Activated CD4-positive, alpha-beta T cell treated with anti-CD3 and anti-CD28 coated beads, Interleukin-2, amount 10 ng/mL, durations not matched to agents 24 days and 14 days (primary cell): Measurements from ENCODE around the gene ADCY3. TPM values are rescaled to one million over a fixed set of nuclear protein-coding genes. Genes with fewer than 3 reads are reported as not detected.

Experiments
- DNase-seq: peaks from one replicate; pipeline ENCODE4 v3.0.0; 2022
- H3K27ac Mint-ChIP-seq: one replicate; pipeline ENCODE4 v1.8.0; 2022; ENCODE audit warnings: mild to moderate bottlenecking, mixed read lengths
- H3K27me3 Mint-ChIP-seq: one replicate; pipeline ENCODE4 v1.8.0; 2022; ENCODE audit warnings: mixed read lengths
- H3K36me3 Mint-ChIP-seq: one replicate; pipeline ENCODE4 v1.8.0; 2022; ENCODE audit warnings: low read depth, mild to moderate bottlenecking, mixed read lengths
- H3K4me1 Mint-ChIP-seq: one replicate; pipeline ENCODE4 v1.8.0; 2021; ENCODE audit warnings: mixed read lengths
- H3K4me3 Mint-ChIP-seq: one replicate; pipeline ENCODE4 v1.8.0; 2022; ENCODE audit warnings: mild to moderate bottlenecking, moderate library complexity, mixed read lengths
- H3K9me3 Mint-ChIP-seq: one replicate; pipeline ENCODE4 v1.8.0; 2021; ENCODE audit warnings: mixed read lengths
- intact Hi-C: fragments of 100-400 bp; cut with micrococcal nuclease; formaldehyde crosslinking; loops from one replicate; pipeline ENCODE4 v1.15.1; 2023
- total RNA-seq: library from RNA; stranded (reverse); gene quantifications from 2 replicates; pipeline ENCODE4 v1.2.3, GENCODE V29; 2022

The ADCY3 gene
- total RNA-seq, 1 donor from 2014 or later: 108 TPM

GRCh38 chr2:24939353-24939752, 19.3 kb upstream of the ADCY3 start:
- Mint-ChIP-seq H3K36me3 (peaks cover 1% of the 10 kb centered on the region), H3K4me3 (no peak overlapping the region), H3K4me1 (no peaks in the 10 kb centered on the region), H3K27me3 (peaks cover 3% of the 10 kb centered on the region), H3K27ac (no peak overlapping the region), H3K9me3 (no peaks in the 10 kb centered on the region)
- intact Hi-C loops: no loop called here
- DNase-seq: no peak

- Mint-ChIP-seq H3K36me3 (no peaks in the 10 kb centered on the region), H3K4me1 (no peaks in the 10 kb centered on the region), H3K27ac (no peak overlapping the region), H3K4me3 (no peak overlapping the region), H3K9me3 (no peaks in the 10 kb centered on the region), H3K27me3 (peaks cover 8% of the 10 kb centered on the region)
- no peak for DNase-seq
- intact Hi-C loops: no loop called here
These were observed 17.2 kb upstream of the ADCY3 start for GRCh38 chr2:24937236-24937635.

GRCh38 chr2:24935145-24935544, 15.1 kb upstream of the ADCY3 start:
- Mint-ChIP-seq H3K4me1 (peaks cover 5% of the 10 kb centered on the region), H3K27ac (no peak overlapping the region), H3K27me3 (peaks cover 12% of the 10 kb centered on the region), H3K4me3 (no peak overlapping the region), H3K36me3 (no peaks in the 10 kb centered on the region), H3K9me3 (no peaks in the 10 kb centered on the region)
- DNase-seq: no peak
- intact Hi-C loops: no loop called here

GRCh38 chr2:24932715-24933114, 12.7 kb upstream of the ADCY3 start:
- Mint-ChIP-seq H3K36me3 (no peaks in the 10 kb centered on the region), H3K27me3 (peaks cover 10% of the 10 kb centered on the region), H3K9me3 (no peaks in the 10 kb centered on the region), H3K4me1 (peaks cover 5% of the 10 kb centered on the region), H3K27ac (no peak overlapping the region), H3K4me3 (no peak overlapping the region)
- intact Hi-C loops: no loop called here
- DNase-seq: no peak

GRCh38 chr2:24930768-24931167, 10.7 kb upstream of the ADCY3 start:
- Mint-ChIP-seq H3K36me3 (no peaks in the 10 kb centered on the region), H3K27me3 (peaks cover 10% of the 10 kb centered on the region), H3K4me1 (peaks cover 5% of the 10 kb centered on the region), H3K4me3 (no peak overlapping the region), H3K9me3 (no peaks in the 10 kb centered on the region), H3K27ac (no peak overlapping the region)
- intact Hi-C loops: no loop called here
- DNase-seq: no peak

- Mint-ChIP-seq H3K27ac (no peak overlapping the region), H3K36me3 (no peaks in the 10 kb centered on the region), H3K9me3 (no peaks in the 10 kb centered on the region), H3K27me3 (peaks cover 10% of the 10 kb centered on the region), H3K4me3 (no peak overlapping the region), H3K4me1 (peaks cover 5% of the 10 kb centered on the region)
- intact Hi-C loops: no loop called here
- no peak for DNase-seq
These were observed 9.2 kb upstream of the ADCY3 start for GRCh38 chr2:24929230-24929629.

DNA sequence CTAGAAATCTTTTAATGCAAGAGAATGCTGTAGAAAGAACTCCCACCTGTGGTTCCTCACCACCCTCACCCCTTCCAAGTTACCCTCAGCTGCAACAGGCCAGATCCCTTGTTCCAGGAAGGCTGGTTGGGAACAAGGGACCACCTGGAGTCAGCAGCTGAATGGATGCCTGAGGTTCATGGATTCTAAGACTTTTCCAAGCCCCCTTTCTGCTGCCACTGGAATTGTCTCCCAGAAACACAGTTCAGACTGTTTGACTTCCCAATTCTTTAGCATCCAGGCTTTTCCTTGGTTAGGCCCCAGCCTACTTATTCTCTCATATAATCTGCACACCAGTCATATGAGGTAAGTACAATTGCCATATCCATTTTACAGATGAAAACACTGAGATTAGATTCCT, 8.0 kb upstream of the ADCY3 start:
- Mint-ChIP-seq H3K36me3 (no peaks in the 10 kb centered on the region), H3K27ac (no peak overlapping the region), H3K9me3 (no peaks in the 10 kb centered on the region), H3K4me1 (peaks cover 5% of the 10 kb centered on the region), H3K4me3 (no peak overlapping the region), H3K27me3 (peaks cover 12% of the 10 kb centered on the region)
- no peak for DNase-seq
- intact Hi-C loops: no loop called here

DNA sequence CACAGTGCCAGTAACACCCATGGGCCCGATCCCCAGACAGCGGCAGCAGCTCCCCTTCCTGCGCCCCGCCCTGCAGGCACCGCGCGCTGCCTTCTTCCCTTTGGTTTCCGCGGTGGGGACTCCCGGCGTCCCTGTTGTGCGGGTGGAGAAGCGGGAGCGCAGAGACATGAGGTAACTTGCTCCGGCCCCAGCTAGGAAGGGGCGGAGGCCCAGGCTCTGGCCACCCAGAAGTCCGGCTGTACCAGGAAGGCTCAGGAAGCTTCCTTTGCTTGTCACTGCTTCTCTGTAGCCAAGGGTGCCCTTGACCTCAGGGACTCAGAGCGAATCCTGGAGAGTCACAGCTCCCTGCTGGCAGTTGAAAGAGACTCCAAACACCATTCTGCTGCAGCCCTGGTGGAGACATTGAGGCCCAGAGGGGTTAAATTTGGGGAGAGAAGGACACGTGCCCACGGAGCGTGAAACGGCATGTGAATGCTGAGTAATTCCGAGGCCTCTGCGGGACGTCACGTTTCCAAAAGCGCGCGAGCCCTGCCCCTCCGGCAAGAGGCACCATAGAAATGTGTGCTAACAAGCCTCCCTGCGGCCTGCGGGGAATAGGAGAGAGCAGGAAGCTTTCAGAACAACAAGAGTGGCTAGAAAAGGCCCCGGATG, 6.7 kb upstream of the ADCY3 start:
- H3K9me3 Mint-ChIP-seq: no peaks in the 10 kb centered on the region
- H3K4me3 Mint-ChIP-seq: peak overlapping the region; percentile 24
- peak; percentile 72 for DNase-seq
- H3K36me3 Mint-ChIP-seq: no peaks in the 10 kb centered on the region
- H3K27ac Mint-ChIP-seq: no peak overlapping the region
- H3K4me1 Mint-ChIP-seq: peaks cover 5% of the 10 kb centered on the region
- peaks cover 4% of the 10 kb centered on the region for H3K27me3 Mint-ChIP-seq
- intact Hi-C loops: no loop called here

GRCh38 chr2:24926220-24926601, 6.2 kb upstream of the ADCY3 start:
- intact Hi-C loops: no loop called here
- no peak overlapping the region for H3K4me3 Mint-ChIP-seq
- no peaks in the 10 kb centered on the region for H3K36me3 Mint-ChIP-seq
- H3K27ac Mint-ChIP-seq: no peak overlapping the region
- H3K9me3 Mint-ChIP-seq: no peaks in the 10 kb centered on the region
- H3K27me3 Mint-ChIP-seq: peaks cover 4% of the 10 kb centered on the region
- peaks cover 5% of the 10 kb centered on the region for H3K4me1 Mint-ChIP-seq
- DNase-seq: no peak

DNA sequence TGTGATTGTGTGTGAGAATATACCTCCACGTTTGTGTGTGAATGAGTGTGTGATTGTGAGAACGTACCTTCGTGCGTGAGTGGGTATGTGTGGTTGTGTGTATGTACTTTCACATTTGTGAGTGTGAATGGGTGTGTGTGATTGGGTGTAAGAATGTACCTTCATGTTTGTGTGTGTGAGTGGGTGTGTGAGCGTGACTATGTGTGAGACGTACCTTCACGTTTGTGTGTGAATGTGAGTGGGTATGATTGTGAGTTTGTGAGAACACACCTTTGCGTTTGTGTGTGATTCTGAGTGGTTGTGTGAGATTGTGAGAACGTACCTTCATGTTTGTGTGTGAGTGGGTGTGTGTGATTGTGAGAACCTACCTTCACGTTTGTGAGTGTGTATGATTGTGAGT, 5.8 kb upstream of the ADCY3 start:
- DNase-seq: no peak
- H3K27me3 Mint-ChIP-seq: peaks cover 5% of the 10 kb centered on the region
- intact Hi-C loops: no loop called here
- H3K4me3 Mint-ChIP-seq: no peak overlapping the region
- H3K27ac Mint-ChIP-seq: no peak overlapping the region
- peaks cover 6% of the 10 kb centered on the region for H3K4me1 Mint-ChIP-seq
- H3K9me3 Mint-ChIP-seq: no peaks in the 10 kb centered on the region
- H3K36me3 Mint-ChIP-seq: no peaks in the 10 kb centered on the region

GRCh38 chr2:24924732-24925131, 4.7 kb upstream of the ADCY3 start:
- no peak overlapping the region for H3K4me3 Mint-ChIP-seq

GRCh38 chr2:24924266-24924665, 4.2 kb upstream of the ADCY3 start:
- intact Hi-C loops: loop anchor here (5.0 kb wide), 4 partner anchors 97 to 507 kb away; partner anchors contain the start of gene EFR3B
- Mint-ChIP-seq H3K4me1 (peaks cover 6% of the 10 kb centered on the region), H3K27me3 (peaks cover 6% of the 10 kb centered on the region)

More at GRCh38 chr2:24924732-24925131, 4.7 kb upstream of the ADCY3 start:
- Mint-ChIP-seq H3K9me3 (no peaks in the 10 kb centered on the region), H3K4me1 (peaks cover 6% of the 10 kb centered on the region), H3K27me3 (peaks cover 6% of the 10 kb centered on the region), H3K36me3 (no peaks in the 10 kb centered on the region), H3K27ac (no peak overlapping the region)
- intact Hi-C loops: loop anchor here (5.0 kb wide), 4 partner anchors 97 to 507 kb away; partner anchors contain the start of gene EFR3B
- no peak for DNase-seq

DNA sequence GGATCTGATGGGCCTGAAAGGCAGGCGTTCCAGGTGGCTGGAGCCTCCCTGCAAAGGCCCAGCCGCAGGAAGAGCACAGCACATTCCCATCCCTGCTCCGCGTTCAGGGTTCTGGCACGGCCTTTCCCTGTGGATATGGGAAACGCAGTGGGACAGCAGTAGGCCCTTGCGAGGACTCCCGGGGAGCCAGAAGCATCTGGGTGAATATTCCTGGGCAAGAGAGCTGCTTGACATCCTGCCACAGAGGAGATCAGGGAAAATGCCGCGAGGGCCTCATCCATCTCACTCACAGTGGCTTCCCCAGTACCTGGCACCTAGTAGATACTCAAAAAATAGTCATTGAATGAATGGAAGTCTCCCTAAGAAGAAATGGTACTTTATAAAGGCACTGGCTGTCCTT, 3.1 kb upstream of the ADCY3 start:
- H3K27me3 Mint-ChIP-seq: peaks cover 6% of the 10 kb centered on the region
- intact Hi-C loops: loop anchor here (5.0 kb wide), 4 partner anchors 96 to 506 kb away; partner anchors contain the start of gene EFR3B
- H3K9me3 Mint-ChIP-seq: no peaks in the 10 kb centered on the region
- H3K4me3 Mint-ChIP-seq: no peak overlapping the region
- peaks cover 5% of the 10 kb centered on the region for H3K36me3 Mint-ChIP-seq
- DNase-seq: no peak
- H3K4me1 Mint-ChIP-seq: peaks cover 15% of the 10 kb centered on the region
- H3K27ac Mint-ChIP-seq: no peak overlapping the region

More at GRCh38 chr2:24924266-24924665, 4.2 kb upstream of the ADCY3 start:
- no peak for DNase-seq
- Mint-ChIP-seq H3K9me3 (no peaks in the 10 kb centered on the region), H3K27ac (no peak overlapping the region), H3K36me3 (no peaks in the 10 kb centered on the region), H3K4me3 (no peak overlapping the region)

DNA sequence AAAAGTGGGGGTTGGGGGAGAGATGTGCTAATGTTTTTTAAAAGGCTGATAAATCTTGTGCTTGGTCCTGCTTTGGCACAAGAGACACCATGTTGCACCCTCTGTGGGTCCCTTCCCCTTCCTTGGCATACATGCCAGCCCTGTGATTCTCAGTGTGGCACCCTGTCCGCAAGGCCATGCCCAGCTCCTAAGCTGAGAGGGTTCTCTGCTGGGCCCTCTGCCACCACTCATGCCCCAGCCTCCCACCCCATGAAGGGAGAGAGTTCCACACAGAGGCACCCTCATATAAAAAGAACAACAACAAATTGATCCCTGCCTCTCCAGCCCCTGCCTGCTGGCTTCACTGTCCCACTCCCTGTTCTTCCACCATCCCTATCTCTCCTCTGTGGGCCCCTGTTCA, 2.5 kb upstream of the ADCY3 start:
- Mint-ChIP-seq H3K36me3 (peaks cover 10% of the 10 kb centered on the region), H3K4me1 (peaks cover 20% of the 10 kb centered on the region), H3K27me3 (peaks cover 6% of the 10 kb centered on the region), H3K27ac (no peak overlapping the region), H3K9me3 (no peaks in the 10 kb centered on the region), H3K4me3 (no peak overlapping the region)
- intact Hi-C loops: loop anchor here (5.0 kb wide), 4 partner anchors 95 to 505 kb away; partner anchors contain the start of gene EFR3B
- DNase-seq: no peak
